HepG2 (cell line): Measurements from ENCODE around the gene FAM222B. TPM values are rescaled to one million over a fixed set of nuclear protein-coding genes. Genes with fewer than 3 reads are reported as not detected.
A peak's percentile ranks its signal among the peaks of the same experiment; 100 is the strongest.

Experiments
- ARID2 ChIP-seq: sonication (generic); formaldehyde crosslinking; IDR thresholded peaks from 2 replicates; pipeline ENCODE4 v1.8.1; 2022; ENCODE audit warnings: mild to moderate bottlenecking, missing genetic modification reagents, borderline replicate concordance
- ASH2L ChIP-seq: fragments of 300-600, 200-600 bp; sonication (generic); IDR thresholded peaks from 2 replicates; pipeline ENCODE4 v1.7.0; 2017; ENCODE audit warnings: low read depth, mild to moderate bottlenecking, moderate library complexity, mixed read lengths, low read length; ENCODE audit not compliant: insufficient read length
- CREBL2 ChIP-seq: sonication (generic); formaldehyde crosslinking; IDR thresholded peaks from 2 replicates; pipeline ENCODE4 v1.8.1; 2023; ENCODE audit warnings: missing genetic modification reagents, mild to moderate bottlenecking, borderline replicate concordance
- FOXK2 ChIP-seq: fragments of 450-650 bp; IDR thresholded peaks from 2 replicates; pipeline ENCODE4 v1.6.1; 2016
- FOXM1 ChIP-seq: sonication (generic); formaldehyde crosslinking; IDR thresholded peaks from 2 replicates; pipeline ENCODE4 v1.5.0; 2020; ENCODE audit warnings: missing genetic modification reagents
- KDM3A ChIP-seq: IDR thresholded peaks from 2 replicates; pipeline ENCODE4 v1.6.1; 2018; ENCODE audit warnings: low read depth, missing compliant biosample characterization
- KLF12 ChIP-seq: sonication (generic); formaldehyde crosslinking; IDR thresholded peaks from 2 replicates; pipeline ENCODE4 v1.4.0; 2020; ENCODE audit warnings: missing genetic modification reagents, borderline replicate concordance
- MYNN ChIP-seq: sonication (generic); formaldehyde crosslinking; IDR thresholded peaks from 2 replicates; pipeline ENCODE4 v1.4.0; 2020; ENCODE audit warnings: mild to moderate bottlenecking, low read depth, missing genetic modification reagents
- RFX1 ChIP-seq: fragments of 450-650 bp; IDR thresholded peaks from 2 replicates; pipeline ENCODE4 v1.6.1; 2017
- SPEN ChIP-seq: sonication (generic); formaldehyde crosslinking; IDR thresholded peaks from 2 replicates; pipeline ENCODE4 v1.5.1; 2020; ENCODE audit warnings: low read depth, mild to moderate bottlenecking, missing genetic modification reagents
- TFE3 ChIP-seq: IDR thresholded peaks from 2 replicates; pipeline ENCODE4 v1.6.1; 2016
- TSC22D2 ChIP-seq: sonication (generic); formaldehyde crosslinking; IDR thresholded peaks from 2 replicates; pipeline ENCODE4 v1.5.1; 2020; ENCODE audit warnings: missing genetic modification reagents, mild to moderate bottlenecking, borderline replicate concordance
- ZKSCAN8 ChIP-seq: IDR thresholded peaks from 2 replicates; pipeline ENCODE4 v1.6.1; 2016; ENCODE audit warnings: borderline replicate concordance, missing genetic modification reagents, missing compliant biosample characterization
- ZNF264 ChIP-seq: sonication (generic); formaldehyde crosslinking; IDR thresholded peaks from 2 replicates; pipeline ENCODE4 v1.4.0; 2020; ENCODE audit warnings: missing genetic modification reagents
- ZNF468 ChIP-seq: sonication (generic); formaldehyde crosslinking; IDR thresholded peaks from 2 replicates; pipeline ENCODE4 v1.8.0; 2022; ENCODE audit warnings: mild to moderate bottlenecking, moderate library complexity, missing genetic modification reagents
- ZNF547 ChIP-seq: sonication (generic); formaldehyde crosslinking; IDR thresholded peaks from 2 replicates; pipeline ENCODE4 v1.5.1; 2020; ENCODE audit warnings: mild to moderate bottlenecking, missing genetic modification reagents
- ZSCAN20 ChIP-seq: sonication (generic); formaldehyde crosslinking; IDR thresholded peaks from 2 replicates; pipeline ENCODE4 v1.4.0; 2020; ENCODE audit warnings: missing genetic modification reagents, mild to moderate bottlenecking, borderline replicate concordance
- ZSCAN9 ChIP-seq: IDR thresholded peaks from 2 replicates; pipeline ENCODE4 v1.6.1; 2016; ENCODE audit warnings: borderline replicate concordance
- polyA plus RNA-seq, 8 experiments: library from polyadenylated mRNA; depleted of rRNA in 3 of 8; stranded (reverse) in 7 of 8; unstranded in 1 of 8; fragments of >200 nt; fragmentation: Illumina TruSeq in 4 of 8; extraction: Trizol in 4 of 8; gene quantifications; 2 replicates each; pipeline versions ENCODE4 v1.2.1 to v1.2.3, GENCODE V29; 2011 to 2016; ENCODE audit warnings: low read depth in 4 of 8, missing spikeins in 1 of 8, mixed read lengths in 1 of 8; ENCODE audit not compliant: insufficient read depth in 1 of 8
- total RNA-seq, 5 experiments: library from RNA; depleted of rRNA; stranded (reverse); fragments of >200 nt; fragmentation: Illumina TruSeq; extraction: Trizol; gene quantifications; 2 replicates each; pipeline ENCODE4 v1.2.3, GENCODE V29; 2016; ENCODE audit warnings: low read depth in 1 of 5
- TF ChIP-seq, protein P1 (sequence below): sonication (generic); formaldehyde crosslinking; IDR thresholded peaks from 2 replicates; pipeline ENCODE4 v1.5.0; 2020; ENCODE audit warnings: missing genetic modification reagents, mild to moderate bottlenecking, borderline replicate concordance
- TF ChIP-seq, protein P2 (sequence below): sonication (generic); formaldehyde crosslinking; IDR thresholded peaks from 2 replicates; pipeline ENCODE4 v1.4.0; 2020; ENCODE audit warnings: missing genetic modification reagents, mild to moderate bottlenecking, borderline replicate concordance
- TF ChIP-seq, protein P3 (sequence below): sonication (generic); formaldehyde crosslinking; IDR thresholded peaks from 2 replicates; pipeline ENCODE4 v1.8.0; 2022; ENCODE audit warnings: missing genetic modification reagents, mild to moderate bottlenecking, inconsistent platforms, borderline replicate concordance
- TF ChIP-seq, protein P4 (sequence below): IDR thresholded peaks from 2 replicates; pipeline ENCODE4 v1.6.1; 2016; ENCODE audit warnings: mild to moderate bottlenecking, missing biosample characterization, missing genetic modification reagents

Gene FAM222B
- total and polyA plus RNA-seq, 2 of the 13 experiments (the other 11 are each of a cell fraction or from before 2014, with no cell fraction given), result 3.5 to 7.3 TPM

DNA sequence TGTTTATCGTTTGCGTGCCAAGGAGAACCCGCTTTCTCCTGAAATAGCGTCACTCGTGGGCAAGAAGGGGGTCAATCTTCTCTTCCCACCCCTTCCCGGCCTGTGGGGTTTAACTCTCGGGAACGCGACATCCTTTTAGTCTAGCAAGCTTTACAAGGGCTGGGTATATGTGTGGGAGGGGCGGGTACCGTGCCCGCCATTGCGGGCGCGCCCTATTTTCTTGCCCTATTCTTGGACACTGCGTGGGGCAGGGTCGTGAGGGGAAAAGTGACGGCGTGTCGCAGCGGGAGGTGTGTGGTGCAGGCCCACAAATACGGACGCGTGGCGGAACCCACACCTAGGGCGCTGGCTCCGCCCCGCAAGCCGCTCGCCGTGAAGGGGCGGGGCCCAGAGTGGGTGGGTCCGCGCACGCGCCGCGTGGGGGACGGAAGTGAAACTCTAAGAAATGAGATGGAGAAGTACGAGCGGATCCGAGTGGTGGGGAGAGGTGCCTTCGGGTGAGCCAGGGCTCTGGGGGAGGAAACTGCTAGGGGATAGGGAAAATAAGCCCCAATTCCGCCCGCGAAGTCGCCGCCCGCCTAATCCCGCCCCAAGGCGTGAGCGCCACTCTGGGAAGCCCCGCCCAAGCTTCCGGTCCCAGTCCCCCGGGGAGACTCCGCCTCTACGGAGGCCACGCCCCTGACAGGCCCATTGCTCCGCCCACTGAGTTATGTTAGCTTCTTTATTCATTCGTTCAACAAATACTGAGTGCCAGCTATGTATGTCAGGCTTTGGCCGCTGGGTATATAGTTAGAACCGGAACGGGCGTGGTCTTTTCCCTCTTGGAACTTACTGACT is 114.0 kb downstream of the FAM222B start, which contains the start of gene NEK8 (continued):
- TF ChIP-seq, protein P1, sequence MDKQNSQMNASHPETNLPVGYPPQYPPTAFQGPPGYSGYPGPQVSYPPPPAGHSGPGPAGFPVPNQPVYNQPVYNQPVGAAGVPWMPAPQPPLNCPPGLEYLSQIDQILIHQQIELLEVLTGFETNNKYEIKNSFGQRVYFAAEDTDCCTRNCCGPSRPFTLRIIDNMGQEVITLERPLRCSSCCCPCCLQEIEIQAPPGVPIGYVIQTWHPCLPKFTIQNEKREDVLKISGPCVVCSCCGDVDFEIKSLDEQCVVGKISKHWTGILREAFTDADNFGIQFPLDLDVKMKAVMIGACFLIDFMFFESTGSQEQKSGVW (CRISPR knock-in tag), result no peak
- TF ChIP-seq ZNF547 (CRISPR knock-in tag) (no peak; the same call in 1 of the 2 replicates), TSC22D2 (CRISPR knock-in tag) (no peak; the same call in 1 of the 2 replicates), KDM3A (CRISPR knock-in tag) (no peak; the same call in 1 of the 2 replicates), FOXM1 (CRISPR knock-in tag) (0 out of 2 replicates have a peak, but pooled peaks have one; percentile 34), ZKSCAN8 (CRISPR knock-in tag) (no peak), ZSCAN20 (CRISPR knock-in tag) (no peak), KLF12 (CRISPR knock-in tag) (no peak; the same call in 1 of the 2 replicates), ZSCAN9 (no peak; the same call in 1 of the 2 replicates), RFX1 (no peak), CREBL2 (no peak; the same call in 1 of the 2 replicates), FOXK2 (no peak), ZNF264 (CRISPR knock-in tag) (no peak), ASH2L (peak; percentile 56), SPEN (CRISPR knock-in tag) (no peak), ZNF468 (CRISPR knock-in tag) (no peak), TFE3 (no peak; the same call in 1 of the 2 replicates), MYNN (CRISPR knock-in tag) (0 out of 2 replicates have a peak, but pooled peaks have one; percentile 5), ARID2 (peak; percentile 33; the same call in 1 of the 2 replicates)
- TF ChIP-seq, protein P2, sequence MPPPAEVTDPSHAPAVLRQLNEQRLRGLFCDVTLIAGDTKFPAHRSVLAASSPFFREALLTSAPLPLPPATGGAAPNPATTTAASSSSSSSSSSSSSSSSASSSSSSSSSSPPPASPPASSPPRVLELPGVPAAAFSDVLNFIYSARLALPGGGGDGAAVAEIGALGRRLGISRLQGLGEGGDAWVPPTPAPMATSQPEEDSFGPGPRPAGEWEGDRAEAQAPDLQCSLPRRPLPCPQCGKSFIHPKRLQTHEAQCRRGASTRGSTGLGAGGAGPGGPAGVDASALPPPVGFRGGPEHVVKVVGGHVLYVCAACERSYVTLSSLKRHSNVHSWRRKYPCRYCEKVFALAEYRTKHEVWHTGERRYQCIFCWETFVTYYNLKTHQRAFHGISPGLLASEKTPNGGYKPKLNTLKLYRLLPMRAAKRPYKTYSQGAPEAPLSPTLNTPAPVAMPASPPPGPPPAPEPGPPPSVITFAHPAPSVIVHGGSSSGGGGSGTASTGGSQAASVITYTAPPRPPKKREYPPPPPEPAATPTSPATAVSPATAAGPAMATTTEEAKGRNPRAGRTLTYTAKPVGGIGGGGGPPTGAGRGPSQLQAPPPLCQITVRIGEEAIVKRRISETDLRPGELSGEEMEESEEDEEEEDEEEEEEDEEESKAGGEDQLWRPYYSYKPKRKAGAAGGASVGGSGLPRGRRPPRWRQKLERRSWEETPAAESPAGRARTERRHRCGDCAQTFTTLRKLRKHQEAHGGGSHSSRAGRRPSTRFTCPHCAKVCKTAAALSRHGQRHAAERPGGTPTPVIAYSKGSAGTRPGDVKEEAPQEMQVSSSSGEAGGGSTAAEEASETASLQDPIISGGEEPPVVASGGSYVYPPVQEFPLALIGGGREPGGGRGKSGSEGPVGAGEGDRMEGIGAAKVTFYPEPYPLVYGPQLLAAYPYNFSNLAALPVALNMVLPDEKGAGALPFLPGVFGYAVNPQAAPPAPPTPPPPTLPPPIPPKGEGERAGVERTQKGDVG (CRISPR knock-in tag), result peak; percentile 53; the same call in 1 of the 2 replicates
- TF ChIP-seq, protein P3, sequence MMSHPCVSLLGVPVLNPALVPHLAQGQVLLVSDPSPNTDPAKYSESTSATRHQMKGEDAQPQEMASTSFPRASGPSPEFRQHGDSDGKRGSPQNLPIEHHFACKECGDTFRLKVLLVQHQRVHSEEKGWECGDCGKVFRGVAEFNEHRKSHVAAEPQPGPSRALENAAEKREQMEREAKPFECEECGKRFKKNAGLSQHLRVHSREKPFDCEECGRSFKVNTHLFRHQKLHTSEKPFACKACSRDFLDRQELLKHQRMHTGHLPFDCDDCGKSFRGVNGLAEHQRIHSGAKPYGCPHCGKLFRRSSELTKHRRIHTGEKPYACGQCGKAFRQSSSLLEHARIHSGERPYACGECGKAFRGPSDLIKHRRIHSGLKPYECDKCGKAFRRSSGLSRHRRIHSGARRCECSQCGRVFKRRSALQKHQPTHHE (CRISPR knock-in tag), result no peak
- TF ChIP-seq, protein P4, sequence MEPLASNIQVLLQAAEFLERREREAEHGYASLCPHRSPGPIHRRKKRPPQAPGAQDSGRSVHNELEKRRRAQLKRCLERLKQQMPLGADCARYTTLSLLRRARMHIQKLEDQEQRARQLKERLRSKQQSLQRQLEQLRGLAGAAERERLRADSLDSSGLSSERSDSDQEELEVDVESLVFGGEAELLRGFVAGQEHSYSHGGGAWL, result no peak
